Loucy (cell line): ENCODE results near the gene GPR39.

Source experiments
- H2AFZ ChIP-seq: fragments of 200-600 bp; sonication (generic); 2 replicates; pipeline ENCODE4 v1.6.0; 2016; ENCODE audit warnings: antibody characterized with exemption, mild to moderate bottlenecking, low read length, moderate library complexity
- H3F3A ChIP-seq: fragments of 200-600 bp; 2 replicates; pipeline ENCODE4 v1.6.0; 2016; ENCODE audit warnings: antibody characterized with exemption, low read depth, mild to moderate bottlenecking
- H3K27me3 ChIP-seq: fragments of 200-600 bp; sonication (generic); 2 replicates; pipeline ENCODE4 v1.6.1; 2014; ENCODE audit warnings: low read length, mild to moderate bottlenecking; ENCODE audit not compliant: insufficient read depth, poor library complexity, severe bottlenecking
- H3K36me3 ChIP-seq: fragments of 200-600 bp; sonication (generic); 2 replicates; pipeline ENCODE4 v1.6.1; 2016; ENCODE audit warnings: low read length; ENCODE audit not compliant: insufficient read depth
- H3K4me1 ChIP-seq: fragments of 200-600 bp; sonication (generic); 2 replicates; pipeline ENCODE4 v1.5.1; 2014; ENCODE audit warnings: low read length, mild to moderate bottlenecking; ENCODE audit not compliant: insufficient read depth, poor library complexity, severe bottlenecking
- H3K4me2 ChIP-seq: fragments of 200-600 bp; sonication (generic); 2 replicates; pipeline ENCODE4 v1.6.0; 2014; ENCODE audit warnings: antibody characterized with exemption, low read length, low read depth, mild to moderate bottlenecking; ENCODE audit not compliant: poor library complexity, severe bottlenecking
- H3K4me3 ChIP-seq: fragments of 200-600 bp; sonication (generic); 2 replicates; pipeline ENCODE4 v1.5.1; 2014; ENCODE audit warnings: low read length, mild to moderate bottlenecking, mixed read lengths; ENCODE audit not compliant: poor library complexity, severe bottlenecking
- H3K79me2 ChIP-seq: fragments of 200-600 bp; sonication (generic); 2 replicates; pipeline ENCODE4 v1.6.1; 2014; ENCODE audit warnings: low read length; ENCODE audit not compliant: insufficient read depth
- H3K9ac ChIP-seq: fragments of 200-600 bp; sonication (generic); 2 replicates; pipeline ENCODE4 v1.6.0; 2014; ENCODE audit warnings: mild to moderate bottlenecking, low read depth, low read length, moderate library complexity; ENCODE audit not compliant: poor library complexity, severe bottlenecking
- H3K9me2 ChIP-seq: fragments of 200-600 bp; sonication (generic); replicated peaks from 2 replicates; pipeline ENCODE4 v1.6.1; 2016; ENCODE audit warnings: low read depth, low read length, mixed read lengths
- H3K9me3 ChIP-seq: fragments of 200-600 bp; sonication (generic); 2 replicates; pipeline ENCODE4 v1.6.1; 2014; ENCODE audit warnings: mild to moderate bottlenecking, antibody characterized with exemption, low read length, low read depth; ENCODE audit not compliant: insufficient read depth
- H4K20me1 ChIP-seq: fragments of 200-600 bp; sonication (generic); 2 replicates; pipeline ENCODE4 v1.6.0; 2014; ENCODE audit warnings: antibody characterized with exemption, low read length, mild to moderate bottlenecking; ENCODE audit not compliant: insufficient read depth, poor library complexity, severe bottlenecking
- CTCF ChIP-seq: fragments of 200-600 bp; sonication (generic); conservative IDR thresholded peaks from 2 replicates; pipeline ENCODE4 v1.5.1; 2014; ENCODE audit warnings: mild to moderate bottlenecking, antibody characterized with exemption, low read length
- EZH2phosphoT487 ChIP-seq: fragments of 200-600 bp; IDR thresholded peaks from 2 replicates; pipeline ENCODE4 v1.6.1; 2018; ENCODE audit warnings: antibody characterized with exemption, mild to moderate bottlenecking, moderate library complexity, borderline replicate concordance

Gene GPR39

GRCh38 chr2:132645722-132646539, 229.3 kb downstream of the GPR39 start:
- H3K36me3 ChIP-seq: no peaks in the 10 kb centered on the region
- H4K20me1 ChIP-seq: no peaks in the 10 kb centered on the region
- no peaks in the 10 kb centered on the region for H3K4me1 ChIP-seq
- no peaks in the 10 kb centered on the region for H3K27me3 ChIP-seq
- no peaks in the 10 kb centered on the region for H3F3A ChIP-seq
- no peaks in the 10 kb centered on the region for H3K79me2 ChIP-seq
- H2AFZ ChIP-seq: no peak overlapping the region
- no peak overlapping the region for H3K4me3 ChIP-seq
- no peak for TF ChIP-seq CTCF
- no peak for TF ChIP-seq EZH2phosphoT487
- H3K9me2 ChIP-seq: no peaks in the 10 kb centered on the region
- no peak overlapping the region for H3K4me2 ChIP-seq
- no peaks in the 10 kb centered on the region for H3K9me3 ChIP-seq
- H3K9ac ChIP-seq: no peak overlapping the region

- Histone ChIP-seq H3K4me3 (no peak overlapping the region), H3K9me2 (no peaks in the 10 kb centered on the region), H3K9me3 (no peaks in the 10 kb centered on the region), H3K79me2 (no peaks in the 10 kb centered on the region), H3K4me1 (no peaks in the 10 kb centered on the region), H4K20me1 (no peaks in the 10 kb centered on the region), H3K36me3 (no peaks in the 10 kb centered on the region), H3F3A (no peaks in the 10 kb centered on the region), H3K4me2 (no peak overlapping the region), H2AFZ (no peak overlapping the region), H3K27me3 (no peaks in the 10 kb centered on the region), H3K9ac (no peak overlapping the region)
- TF ChIP-seq EZH2phosphoT487: no peak
- no peak for TF ChIP-seq CTCF
Observed at GRCh38 chr2:132646540-132647108, 230.0 kb downstream of the GPR39 start.

GRCh38 chr2:132651115-132652045, 234.8 kb downstream of the GPR39 start:
- Histone ChIP-seq H3K4me1 (no peaks in the 10 kb centered on the region), H3K79me2 (no peaks in the 10 kb centered on the region), H2AFZ (no peak overlapping the region), H3K27me3 (no peaks in the 10 kb centered on the region), H3K4me3 (no peak overlapping the region), H3K4me2 (no peak overlapping the region), H3K9ac (no peak overlapping the region), H3K9me3 (no peaks in the 10 kb centered on the region), H3K9me2 (no peaks in the 10 kb centered on the region), H3F3A (no peaks in the 10 kb centered on the region), H4K20me1 (no peaks in the 10 kb centered on the region), H3K36me3 (no peaks in the 10 kb centered on the region)
- TF ChIP-seq EZH2phosphoT487 (no peak), CTCF (peak; percentile 19; the same call in 1 of the 2 replicates)
